ENCODE measurements around the gene ARPC2. TPM values are rescaled to one million over a fixed set of nuclear protein-coding genes. Genes with fewer than 3 reads are reported as not detected.
A peak's percentile ranks its signal among the peaks of the same experiment; 100 is the strongest.

Gene ARPC2
- total and polyA plus RNA-seq, 2 of the 13 experiments (the other 11 are each of a cell fraction or from before 2014, with no cell fraction given), result 168 to 303 TPM

- POLR2A ChIA-PET, result interaction anchor here (0.7 to 6.7 kb wide), 19 partner anchors 9 to 158 kb away, joined by 3 to 121 read pairs (median 6); partner anchors contain the start of genes AAMP, CATIP, CTDSP1 and PNKD
- BruUV-seq (replicated peaks), result no TSS peak
- intact Hi-C loops (cut with micrococcal nuclease; ENCODE audit: unreplicated experiment), result loop anchor here (1.0 kb wide), 1 partner anchor 17 kb away; the partner anchor contains the start of genes AAMP and PNKD
- TF ChIP-seq, protein P1, sequence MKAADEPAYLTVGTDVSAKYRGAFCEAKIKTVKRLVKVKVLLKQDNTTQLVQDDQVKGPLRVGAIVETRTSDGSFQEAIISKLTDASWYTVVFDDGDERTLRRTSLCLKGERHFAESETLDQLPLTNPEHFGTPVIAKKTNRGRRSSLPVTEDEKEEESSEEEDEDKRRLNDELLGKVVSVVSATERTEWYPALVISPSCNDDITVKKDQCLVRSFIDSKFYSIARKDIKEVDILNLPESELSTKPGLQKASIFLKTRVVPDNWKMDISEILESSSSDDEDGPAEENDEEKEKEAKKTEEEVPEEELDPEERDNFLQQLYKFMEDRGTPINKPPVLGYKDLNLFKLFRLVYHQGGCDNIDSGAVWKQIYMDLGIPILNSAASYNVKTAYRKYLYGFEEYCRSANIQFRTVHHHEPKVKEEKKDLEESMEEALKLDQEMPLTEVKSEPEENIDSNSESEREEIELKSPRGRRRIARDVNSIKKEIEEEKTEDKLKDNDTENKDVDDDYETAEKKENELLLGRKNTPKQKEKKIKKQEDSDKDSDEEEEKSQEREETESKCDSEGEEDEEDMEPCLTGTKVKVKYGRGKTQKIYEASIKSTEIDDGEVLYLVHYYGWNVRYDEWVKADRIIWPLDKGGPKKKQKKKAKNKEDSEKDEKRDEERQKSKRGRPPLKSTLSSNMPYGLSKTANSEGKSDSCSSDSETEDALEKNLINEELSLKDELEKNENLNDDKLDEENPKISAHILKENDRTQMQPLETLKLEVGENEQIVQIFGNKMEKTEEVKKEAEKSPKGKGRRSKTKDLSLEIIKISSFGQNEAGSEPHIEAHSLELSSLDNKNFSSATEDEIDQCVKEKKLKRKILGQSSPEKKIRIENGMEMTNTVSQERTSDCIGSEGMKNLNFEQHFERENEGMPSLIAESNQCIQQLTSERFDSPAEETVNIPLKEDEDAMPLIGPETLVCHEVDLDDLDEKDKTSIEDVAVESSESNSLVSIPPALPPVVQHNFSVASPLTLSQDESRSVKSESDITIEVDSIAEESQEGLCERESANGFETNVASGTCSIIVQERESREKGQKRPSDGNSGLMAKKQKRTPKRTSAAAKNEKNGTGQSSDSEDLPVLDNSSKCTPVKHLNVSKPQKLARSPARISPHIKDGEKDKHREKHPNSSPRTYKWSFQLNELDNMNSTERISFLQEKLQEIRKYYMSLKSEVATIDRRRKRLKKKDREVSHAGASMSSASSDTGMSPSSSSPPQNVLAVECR (CRISPR knock-in tag; IDR thresholded peaks at IDR 0.05; ENCODE audit: borderline replicate concordance), result peak; percentile 46; the same call in 1 of the 2 replicates
- TF ChIP-seq MTA1 (CRISPR knock-in tag; IDR thresholded peaks at IDR 0.05; ENCODE audit: borderline replicate concordance) (no peak), ZZZ3 (CRISPR knock-in tag; IDR thresholded peaks at IDR 0.05; ENCODE audit: borderline replicate concordance) (peak; percentile 51; the same call in 1 of the 2 replicates), GATAD2A (CRISPR knock-in tag; IDR thresholded peaks at IDR 0.05) (peak; percentile 56), MAZ (IDR thresholded peaks at IDR 0.05; ENCODE audit: borderline replicate concordance, low read depth, low read length) (0 out of 2 replicates have a peak, but pooled peaks have one; percentile 26), MAZ (CRISPR knock-in tag; IDR thresholded peaks at IDR 0.05; ENCODE audit: low read depth) (no peak), ZNF773 (CRISPR knock-in tag; IDR thresholded peaks at IDR 0.05; ENCODE audit: borderline replicate concordance) (no peak)
- TF ChIP-seq, protein P2, sequence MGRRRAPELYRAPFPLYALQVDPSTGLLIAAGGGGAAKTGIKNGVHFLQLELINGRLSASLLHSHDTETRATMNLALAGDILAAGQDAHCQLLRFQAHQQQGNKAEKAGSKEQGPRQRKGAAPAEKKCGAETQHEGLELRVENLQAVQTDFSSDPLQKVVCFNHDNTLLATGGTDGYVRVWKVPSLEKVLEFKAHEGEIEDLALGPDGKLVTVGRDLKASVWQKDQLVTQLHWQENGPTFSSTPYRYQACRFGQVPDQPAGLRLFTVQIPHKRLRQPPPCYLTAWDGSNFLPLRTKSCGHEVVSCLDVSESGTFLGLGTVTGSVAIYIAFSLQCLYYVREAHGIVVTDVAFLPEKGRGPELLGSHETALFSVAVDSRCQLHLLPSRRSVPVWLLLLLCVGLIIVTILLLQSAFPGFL (CRISPR knock-in tag; IDR thresholded peaks at IDR 0.05), result no peak
- TF ChIP-seq, protein P3, sequence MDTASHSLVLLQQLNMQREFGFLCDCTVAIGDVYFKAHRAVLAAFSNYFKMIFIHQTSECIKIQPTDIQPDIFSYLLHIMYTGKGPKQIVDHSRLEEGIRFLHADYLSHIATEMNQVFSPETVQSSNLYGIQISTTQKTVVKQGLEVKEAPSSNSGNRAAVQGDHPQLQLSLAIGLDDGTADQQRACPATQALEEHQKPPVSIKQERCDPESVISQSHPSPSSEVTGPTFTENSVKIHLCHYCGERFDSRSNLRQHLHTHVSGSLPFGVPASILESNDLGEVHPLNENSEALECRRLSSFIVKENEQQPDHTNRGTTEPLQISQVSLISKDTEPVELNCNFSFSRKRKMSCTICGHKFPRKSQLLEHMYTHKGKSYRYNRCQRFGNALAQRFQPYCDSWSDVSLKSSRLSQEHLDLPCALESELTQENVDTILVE (CRISPR knock-in tag; IDR thresholded peaks at IDR 0.05), result no peak
- TF ChIP-seq, protein P4, sequence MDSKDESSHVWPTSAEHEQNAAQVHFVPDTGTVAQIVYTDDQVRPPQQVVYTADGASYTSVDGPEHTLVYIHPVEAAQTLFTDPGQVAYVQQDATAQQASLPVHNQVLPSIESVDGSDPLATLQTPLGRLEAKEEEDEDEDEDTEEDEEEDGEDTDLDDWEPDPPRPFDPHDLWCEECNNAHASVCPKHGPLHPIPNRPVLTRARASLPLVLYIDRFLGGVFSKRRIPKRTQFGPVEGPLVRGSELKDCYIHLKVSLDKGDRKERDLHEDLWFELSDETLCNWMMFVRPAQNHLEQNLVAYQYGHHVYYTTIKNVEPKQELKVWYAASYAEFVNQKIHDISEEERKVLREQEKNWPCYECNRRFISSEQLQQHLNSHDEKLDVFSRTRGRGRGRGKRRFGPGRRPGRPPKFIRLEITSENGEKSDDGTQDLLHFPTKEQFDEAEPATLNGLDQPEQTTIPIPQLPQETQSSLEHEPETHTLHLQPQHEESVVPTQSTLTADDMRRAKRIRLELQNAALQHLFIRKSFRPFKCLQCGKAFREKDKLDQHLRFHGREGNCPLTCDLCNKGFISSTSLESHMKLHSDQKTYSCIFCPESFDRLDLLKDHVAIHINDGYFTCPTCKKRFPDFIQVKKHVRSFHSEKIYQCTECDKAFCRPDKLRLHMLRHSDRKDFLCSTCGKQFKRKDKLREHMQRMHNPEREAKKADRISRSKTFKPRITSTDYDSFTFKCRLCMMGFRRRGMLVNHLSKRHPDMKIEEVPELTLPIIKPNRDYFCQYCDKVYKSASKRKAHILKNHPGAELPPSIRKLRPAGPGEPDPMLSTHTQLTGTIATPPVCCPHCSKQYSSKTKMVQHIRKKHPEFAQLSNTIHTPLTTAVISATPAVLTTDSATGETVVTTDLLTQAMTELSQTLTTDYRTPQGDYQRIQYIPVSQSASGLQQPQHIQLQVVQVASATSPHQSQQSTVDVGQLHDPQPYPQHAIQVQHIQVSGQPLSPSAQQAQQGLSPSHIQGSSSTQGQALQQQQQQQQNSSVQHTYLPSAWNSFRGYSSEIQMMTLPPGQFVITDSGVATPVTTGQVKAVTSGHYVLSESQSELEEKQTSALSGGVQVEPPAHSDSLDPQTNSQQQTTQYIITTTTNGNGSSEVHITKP (CRISPR knock-in tag; IDR thresholded peaks at IDR 0.05; ENCODE audit: low read depth), result peak; percentile 72; the same call in 1 of the 2 replicates
Measured at GRCh38 chr2:218286570-218287459, 69.8 kb downstream of the ARPC2 start.

More at GRCh38 chr2:218286570-218287459, 69.8 kb downstream of the ARPC2 start:
- DNase-seq (ENCODE audit: low spot score) (peak; percentile 96), ATAC-seq (peak; percentile 67), FAIRE-seq (peak; percentile 84)
- 29% methylated on average over 11 of the region's 11 CpGs for WGBS (ENCODE audit: low lambda C conversion rate)
- Histone ChIP-seq H3K9ac (ENCODE audit: insufficient read depth, low read depth, low read length) (peak overlapping the region; percentile 55), H3K4me2 (ENCODE audit: low read depth, low read length) (peak overlapping the region; percentile 67), H2AFZ (ENCODE audit: low read length) (no peak overlapping the region), H3K27ac (ENCODE audit: extremely low read length, insufficient read depth, low read length) (peak overlapping the region; percentile 64), H3K79me2 (ENCODE audit: insufficient read depth, low read length) (peaks cover 80% of the 10 kb centered on the region), H3K4me3 (replicated peaks in 1 of 3; ENCODE audit: insufficient read depth in 1 of 3, low read depth in 2 of 3, low read length in 3 of 3) (peak overlapping the region in 1 of 3 experiments; percentile 43; a peak in 2 of 6 replicates), H3K36me3 (replicated peaks in 1 of 2; ENCODE audit: control insufficient read depth in 1 of 2, insufficient read depth in 2 of 2, low read length in 2 of 2) (peaks cover 10 to 21% of the 10 kb centered on the region in 2 experiments), H3K9me3 (ENCODE audit: low read length) (no peaks in the 10 kb centered on the region), H4K20me1 (ENCODE audit: insufficient read depth, low read length) (peaks cover 64% of the 10 kb centered on the region), H3K27me3 (ENCODE audit: control insufficient read depth in 1 of 2, insufficient read depth in 2 of 2, low read length in 2 of 2) (no peaks in the 10 kb centered on the region; a peak in 1 of 5 replicates), H3K4me1 (ENCODE audit: insufficient read depth, low read length) (peaks cover 76% of the 10 kb centered on the region)
- in situ Hi-C loops (cut with HindIII; ENCODE audit: extremely low pct_ligation_motif_present, low pct_unique_long_range_greater_than_20kb), result no loop called here
- CTCF ChIA-PET (ENCODE audit: low intra/inter-chr PET ratio, low total read pairs), result interaction anchor here (0.8 kb wide), 1 partner anchor 14 kb away, joined by 3 read pairs; no protein-coding TSS in a partner anchor
